COR-L47 (cell line): ENCODE results near the gene CTTNBP2NL.
"Not testable (repeated sequence)": the region's sequence is repeated elsewhere in the genome, so short reads cannot be mapped to it uniquely, and the experiment has no call there.

ENCODE experiments used
- DNase-seq: peaks from one replicate; lab custom pipeline; 2025; lab: John Stamatoyannopoulos, UW

CTTNBP2NL gene

DNA sequence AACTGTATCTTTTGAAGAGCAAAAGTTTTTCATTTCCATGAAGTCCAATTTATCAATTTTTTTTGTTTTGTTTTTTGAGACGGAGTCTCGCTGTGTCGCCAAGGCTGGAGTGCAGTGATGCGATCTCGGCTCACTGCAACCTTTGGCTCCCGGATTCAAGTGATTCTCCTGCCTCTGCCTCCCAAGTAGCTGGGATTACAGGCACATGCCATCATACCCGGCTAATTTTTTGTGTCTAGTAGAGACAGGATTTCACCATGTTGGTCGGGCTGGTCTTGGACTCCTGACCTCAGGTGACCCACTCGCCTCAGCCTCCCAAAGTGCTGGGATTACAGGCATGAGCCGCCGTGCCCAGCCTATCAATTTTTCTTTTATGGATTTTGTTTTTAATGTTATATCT is 27.7 kb downstream of the CTTNBP2NL start:
- DNase-seq, result not testable (repeated sequence)

DNA sequence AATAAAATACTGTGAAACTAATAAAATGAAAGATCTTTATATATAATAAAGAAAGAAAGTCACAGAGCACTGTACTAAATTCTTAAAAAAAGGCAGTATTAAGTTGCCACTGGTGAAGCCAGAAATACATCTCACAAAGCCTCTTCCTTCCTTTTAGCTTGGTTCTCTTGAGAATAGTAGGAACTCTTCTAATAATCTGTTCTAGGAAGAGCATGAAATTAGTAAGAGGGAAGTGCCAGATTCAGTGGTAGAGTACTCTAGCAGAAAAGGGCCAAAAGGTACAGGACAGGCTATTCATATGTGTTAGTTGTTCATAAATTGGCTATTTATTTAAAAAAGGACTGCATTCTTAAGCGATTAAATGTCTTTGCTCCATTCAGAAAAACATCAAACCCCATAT is 33.7 kb downstream of the CTTNBP2NL start:
- DNase-seq, result no peak

DNA sequence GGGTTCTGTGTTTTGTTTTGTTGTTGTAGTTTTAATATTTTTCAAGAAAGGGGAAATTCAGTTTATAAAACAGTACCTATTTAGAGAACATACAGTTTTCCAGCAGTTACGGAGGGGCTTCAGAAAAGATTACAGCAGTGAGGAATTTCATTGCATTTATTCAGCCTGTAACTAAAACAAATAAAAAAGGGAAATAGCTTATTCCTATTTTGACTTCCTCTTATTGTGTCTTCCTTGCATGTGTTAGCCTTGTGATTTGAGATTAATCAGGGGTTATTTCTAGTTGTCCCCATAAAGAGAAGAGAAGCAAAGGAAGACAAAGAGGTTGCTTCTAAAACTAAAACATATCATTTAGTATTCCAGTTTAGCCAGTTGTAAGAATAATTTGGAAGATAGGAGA is 35.0 kb downstream of the CTTNBP2NL start:
- DNase-seq, result no peak

DNA sequence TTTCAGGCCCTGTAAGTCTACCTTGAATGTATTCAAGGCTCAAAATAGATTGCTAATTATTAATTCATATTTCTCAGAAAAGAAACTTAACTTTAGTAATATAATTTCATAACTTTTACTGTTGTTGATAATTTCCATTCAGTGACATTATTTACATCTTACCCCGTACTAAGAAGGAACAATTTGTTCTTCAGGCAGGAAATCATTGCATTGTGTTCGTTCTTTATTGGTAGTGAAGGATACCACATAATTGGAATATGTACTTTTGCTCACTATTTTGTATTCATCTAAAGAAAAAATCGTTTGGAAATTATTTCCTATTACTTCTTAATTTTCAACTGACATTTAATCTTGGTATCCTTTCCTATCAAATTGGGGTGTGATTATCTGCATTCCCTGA is 39.4 kb downstream of the CTTNBP2NL start:
- no peak for DNase-seq

DNA sequence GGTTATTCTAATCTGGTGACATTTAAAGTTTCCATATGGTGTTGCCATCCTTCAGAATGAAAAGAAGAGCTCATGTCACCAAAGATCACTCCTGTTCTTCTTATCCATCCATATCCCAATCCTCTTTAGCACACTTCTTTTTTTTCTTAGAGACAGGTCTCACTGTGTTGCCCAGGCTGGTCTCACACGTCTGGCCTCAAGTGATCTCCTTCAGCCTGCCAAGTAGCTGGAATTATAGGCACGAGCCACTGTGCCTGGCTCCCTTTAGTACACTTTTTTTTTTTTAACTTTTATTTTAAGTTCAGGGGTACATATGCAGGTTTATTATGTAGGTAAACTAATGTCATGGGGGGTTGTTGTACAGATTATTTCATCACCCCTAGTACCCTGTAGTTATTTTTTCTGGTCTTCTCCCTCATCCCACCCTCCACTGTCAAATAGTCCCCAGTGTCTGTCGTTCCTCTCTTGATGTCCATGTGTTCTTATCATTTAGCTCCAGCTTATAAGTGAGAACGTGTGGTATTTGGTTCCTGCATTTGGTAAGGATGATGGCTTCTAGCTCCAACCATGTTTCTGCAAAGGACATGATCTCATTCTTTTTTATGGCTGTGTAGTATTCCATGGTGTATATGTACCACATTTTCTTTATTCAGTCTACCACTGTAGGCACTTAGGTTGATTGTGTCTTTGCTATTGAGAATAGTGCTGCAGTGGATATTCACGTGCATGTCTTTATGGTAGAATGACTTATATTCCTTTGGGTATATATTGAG is 40.6 kb downstream of the CTTNBP2NL start:
- no peak for DNase-seq

DNA sequence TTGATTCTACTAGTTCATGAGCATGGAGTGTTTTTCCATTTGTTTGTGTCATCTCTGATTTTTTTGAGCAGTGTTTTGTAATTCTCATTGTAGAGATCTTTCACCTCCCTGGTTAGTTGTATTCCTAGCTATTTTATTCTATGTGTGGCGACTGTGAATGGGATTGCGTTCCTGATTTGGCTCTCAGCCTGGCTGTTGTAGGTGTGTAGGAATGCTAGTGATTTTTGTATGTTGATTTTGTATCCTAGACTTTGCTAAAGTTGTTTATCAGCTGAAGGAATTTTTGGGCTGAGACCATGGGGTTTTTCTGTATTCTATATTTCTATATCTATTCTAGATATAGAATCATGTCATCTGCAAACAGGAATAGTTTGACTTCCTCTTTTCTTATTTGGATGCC is 42.1 kb downstream of the CTTNBP2NL start:
- not testable (repeated sequence) for DNase-seq

DNA sequence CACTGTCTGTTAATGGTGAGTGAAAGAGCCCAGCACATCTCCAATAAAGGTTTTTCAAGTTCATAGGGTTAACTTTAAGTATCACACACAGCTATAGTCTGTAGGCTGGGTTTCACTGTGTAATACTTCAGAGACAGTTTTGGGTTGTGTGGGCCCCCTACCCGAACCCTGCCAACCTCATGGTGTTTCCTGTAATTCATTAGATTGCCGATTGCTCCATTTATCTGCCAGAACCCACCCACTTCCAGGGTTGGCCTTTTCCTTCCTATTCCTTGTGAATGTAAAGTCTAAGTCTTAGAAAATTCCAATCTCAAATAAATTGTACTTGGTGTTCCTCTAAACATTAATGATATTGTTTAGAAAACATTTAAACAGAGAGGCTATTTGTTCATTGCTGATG is 43.6 kb downstream of the CTTNBP2NL start:
- no peak for DNase-seq

DNA sequence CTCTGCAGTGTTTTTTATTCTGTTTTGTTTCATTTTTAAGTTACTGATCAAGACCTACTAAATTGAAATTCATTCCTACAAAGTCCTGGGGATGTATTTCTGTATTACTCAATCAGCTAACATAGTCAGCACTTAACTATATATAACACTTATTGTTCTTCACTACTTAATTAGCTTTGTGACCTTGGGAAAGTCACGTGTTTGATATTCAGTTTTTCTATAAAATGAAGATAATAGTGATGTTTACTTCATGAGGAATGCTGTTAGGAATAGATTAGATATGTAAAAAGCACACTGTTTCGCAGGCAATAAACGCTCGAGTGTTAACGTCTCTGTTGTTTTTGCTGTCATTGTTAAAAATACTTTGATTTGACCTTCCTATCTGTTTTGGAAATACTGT is 44.6 kb downstream of the CTTNBP2NL start:
- no peak for DNase-seq

DNA sequence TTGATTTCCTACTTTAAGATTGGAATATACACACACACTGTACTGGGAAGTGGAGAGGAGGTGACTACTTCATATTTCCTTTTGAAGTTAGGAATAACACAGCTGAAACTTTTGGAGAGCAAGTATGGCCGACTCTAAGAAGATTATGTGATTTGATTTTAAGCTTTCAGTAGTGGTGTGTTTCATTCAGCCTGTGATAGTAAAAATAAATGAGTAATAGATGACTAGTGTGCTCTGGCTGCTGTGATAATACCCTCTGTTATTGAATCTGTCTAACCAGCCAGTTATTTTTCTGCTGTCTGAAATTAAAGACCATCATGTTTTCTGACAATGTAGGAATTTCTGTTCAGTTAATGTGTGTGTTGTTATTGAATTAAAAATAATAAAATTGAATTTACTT is 48.3 kb downstream of the CTTNBP2NL start:
- no peak for DNase-seq

DNA sequence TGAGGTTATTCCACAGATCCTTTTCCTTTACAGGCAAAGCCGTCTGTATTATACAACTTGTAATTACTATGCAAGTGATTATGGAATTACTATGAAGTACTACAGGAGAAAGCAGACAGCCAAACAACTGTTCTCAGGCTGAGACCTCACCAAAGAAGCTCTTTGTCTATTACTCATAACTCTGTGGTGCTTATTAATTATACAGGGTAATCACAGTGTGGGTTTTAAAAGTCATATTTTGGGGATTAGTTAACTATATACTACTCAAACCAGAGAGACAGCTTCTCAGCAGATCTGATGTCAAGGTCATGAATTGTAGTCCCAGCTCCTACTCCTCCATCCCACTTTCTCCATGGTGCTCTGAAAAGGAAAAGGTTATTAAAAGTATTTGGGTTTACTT is 49.6 kb downstream of the CTTNBP2NL start:
- DNase-seq, result no peak

DNA sequence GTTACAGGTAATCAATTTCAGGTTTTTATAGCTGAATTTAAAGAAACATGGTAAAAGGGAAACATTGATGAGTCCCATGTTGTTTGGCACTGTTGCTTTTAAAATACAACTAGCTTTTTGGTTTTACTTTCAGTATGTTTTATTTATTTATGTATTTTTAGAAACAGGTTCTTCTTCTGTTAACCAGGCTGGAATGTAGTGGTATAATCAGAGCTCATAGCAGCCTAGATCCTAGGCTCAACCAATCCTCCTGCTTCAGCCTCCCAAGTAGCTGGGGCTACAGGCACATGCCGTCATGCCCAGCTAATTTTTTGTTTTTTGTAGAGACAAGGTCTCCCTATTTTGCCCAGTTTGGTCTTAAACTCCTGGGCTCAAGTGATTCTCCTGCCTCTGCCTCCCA is 50.4 kb downstream of the CTTNBP2NL start:
- DNase-seq, result no peak

DNA sequence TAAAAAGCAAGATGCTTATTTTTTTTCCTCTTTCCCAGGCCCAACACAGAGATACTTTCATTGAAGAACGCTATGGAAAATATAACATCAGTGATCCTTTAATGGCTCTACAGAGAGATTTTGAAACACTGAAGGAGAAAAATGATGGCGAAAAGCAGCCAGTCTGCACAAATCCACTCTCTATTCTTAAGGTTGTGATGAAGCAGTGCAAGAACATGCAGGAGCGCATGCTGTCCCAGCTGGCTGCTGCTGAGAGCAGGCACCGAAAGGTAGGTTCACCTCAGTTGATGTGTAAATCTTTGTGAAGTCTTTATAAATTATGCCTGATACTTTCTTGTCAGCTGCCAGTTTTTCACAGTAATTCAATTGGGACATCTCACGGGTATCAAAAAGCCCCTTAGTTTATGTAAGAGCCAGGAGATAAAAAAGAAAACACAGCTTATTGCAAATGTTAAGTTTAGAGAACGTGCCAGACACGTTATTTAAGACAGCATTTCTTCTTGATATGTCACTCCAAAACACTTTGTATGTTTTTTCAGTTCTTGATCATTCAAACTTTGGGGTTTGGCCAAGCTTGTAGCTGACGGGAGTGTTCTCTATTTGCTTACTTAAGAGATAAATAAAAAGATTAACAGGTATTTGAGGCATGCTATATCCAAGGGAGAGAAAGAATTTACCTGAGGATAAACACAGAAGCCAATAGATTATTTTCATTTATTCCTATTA is 53.1 kb downstream of the CTTNBP2NL start:
- DNase-seq, result no peak

DNA sequence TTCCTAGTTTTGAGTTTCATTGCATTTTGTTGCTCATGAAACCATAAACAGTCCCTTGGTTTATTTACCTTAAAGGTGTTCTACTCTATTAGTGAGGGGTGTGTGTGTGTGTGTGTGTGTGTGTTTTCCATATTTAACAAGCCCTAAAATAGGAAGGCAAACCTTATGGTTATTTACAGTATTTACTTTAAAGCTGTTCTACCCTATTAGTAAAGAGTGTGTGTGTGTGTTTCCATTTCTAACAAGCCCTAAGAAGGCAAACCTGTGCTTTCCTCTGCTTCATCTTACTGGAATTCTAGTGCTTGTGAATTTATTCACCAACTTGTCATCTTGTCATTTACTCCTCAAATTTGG is 53.6 kb downstream of the CTTNBP2NL start:
- no peak for DNase-seq

DNA sequence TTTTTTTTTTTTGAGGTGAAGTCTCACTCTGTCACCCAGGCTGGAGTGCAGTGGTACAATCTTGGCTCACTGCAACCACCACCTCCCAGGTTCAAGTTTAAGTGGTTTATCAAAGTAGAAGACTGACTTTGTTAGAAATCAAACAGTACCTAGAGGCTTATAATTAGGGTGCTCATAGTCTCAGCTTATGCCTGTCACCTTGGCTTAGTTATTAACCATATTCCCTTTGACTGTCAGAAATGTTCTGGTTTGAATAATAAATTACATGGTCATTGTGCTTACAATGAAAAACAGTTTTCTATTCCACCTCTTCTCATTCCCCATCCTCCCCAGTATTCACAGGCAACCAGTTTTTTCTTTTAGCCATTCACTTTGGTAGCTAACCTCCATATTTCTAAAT is 54.8 kb downstream of the CTTNBP2NL start:
- no peak for DNase-seq

DNA sequence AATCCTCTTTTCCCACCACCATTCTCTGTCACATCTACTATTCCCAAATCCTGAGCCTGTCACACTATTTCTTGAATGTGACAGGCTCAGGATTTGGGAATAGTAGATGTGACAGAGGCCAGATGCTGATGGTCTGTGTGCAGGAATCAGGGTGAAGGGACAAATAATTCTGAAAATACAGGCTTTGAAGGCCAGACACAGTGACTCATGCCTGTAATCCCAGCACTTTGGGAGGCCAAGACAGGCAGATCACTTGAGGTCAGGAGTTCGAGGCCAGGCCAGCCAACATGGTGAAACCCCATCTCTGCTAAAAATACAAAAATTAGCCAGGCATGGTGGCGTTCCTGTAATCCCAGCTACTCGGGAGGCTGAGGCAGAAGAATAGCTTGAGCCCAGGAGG is 55.3 kb downstream of the CTTNBP2NL start:
- DNase-seq, result not testable (repeated sequence)

DNA sequence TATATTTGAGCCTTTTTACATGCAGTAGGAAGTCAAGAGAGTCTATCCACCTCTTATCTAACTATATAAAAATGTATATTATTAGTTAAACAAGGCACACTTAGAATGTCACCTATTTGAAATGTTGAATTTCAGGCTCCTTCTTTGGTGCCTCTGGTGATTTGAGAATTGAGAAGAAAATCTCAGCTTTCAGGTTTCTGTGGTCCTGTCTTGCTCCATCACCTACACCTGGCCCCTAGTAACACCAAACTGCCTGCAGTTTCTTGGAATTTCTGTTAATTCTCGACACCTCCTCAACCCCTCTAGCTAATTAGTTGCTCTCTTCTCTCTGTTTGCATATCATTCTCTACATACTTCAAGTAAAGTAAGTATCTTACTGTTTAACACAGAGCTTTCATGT is 57.9 kb downstream of the CTTNBP2NL start:
- DNase-seq, result no peak

DNA sequence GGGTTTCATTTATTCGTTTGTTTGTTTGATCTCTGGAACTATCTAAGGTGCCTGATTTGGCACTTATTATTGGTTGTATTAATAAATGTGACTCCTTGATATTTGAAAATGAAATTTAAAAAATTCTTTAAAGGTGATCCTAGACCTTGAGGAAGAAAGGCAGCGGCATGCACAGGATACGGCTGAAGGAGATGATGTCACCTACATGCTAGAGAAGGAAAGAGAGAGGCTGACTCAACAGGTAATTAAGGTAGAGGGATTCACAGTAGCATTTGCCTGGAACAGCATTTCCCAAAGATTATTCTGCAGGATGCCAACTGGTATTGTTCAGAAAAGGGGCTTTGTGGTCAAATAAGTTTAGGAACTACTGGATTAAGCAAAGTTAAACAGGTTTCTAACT is 58.3 kb downstream of the CTTNBP2NL start:
- DNase-seq, result no peak

DNA sequence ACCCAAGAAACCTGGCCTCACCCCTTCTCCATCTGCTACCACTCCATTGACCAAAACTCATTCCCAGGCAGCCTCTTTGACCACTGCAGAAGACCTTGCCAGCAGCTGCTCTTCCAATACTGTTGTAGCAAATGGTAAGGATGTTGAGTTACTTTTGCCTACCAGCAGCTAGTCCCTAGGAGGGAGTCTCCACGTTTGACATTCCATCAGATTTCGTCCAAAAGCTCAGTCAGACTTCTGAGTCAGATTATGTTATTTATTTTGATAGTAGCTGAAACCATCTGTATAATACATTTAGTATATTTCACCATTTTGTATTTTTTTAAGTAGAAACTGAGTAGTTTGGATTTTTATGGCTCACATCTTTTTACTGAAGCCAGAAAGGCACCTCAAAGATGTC is 61.2 kb downstream of the CTTNBP2NL start:
- DNase-seq, result no peak

DNA sequence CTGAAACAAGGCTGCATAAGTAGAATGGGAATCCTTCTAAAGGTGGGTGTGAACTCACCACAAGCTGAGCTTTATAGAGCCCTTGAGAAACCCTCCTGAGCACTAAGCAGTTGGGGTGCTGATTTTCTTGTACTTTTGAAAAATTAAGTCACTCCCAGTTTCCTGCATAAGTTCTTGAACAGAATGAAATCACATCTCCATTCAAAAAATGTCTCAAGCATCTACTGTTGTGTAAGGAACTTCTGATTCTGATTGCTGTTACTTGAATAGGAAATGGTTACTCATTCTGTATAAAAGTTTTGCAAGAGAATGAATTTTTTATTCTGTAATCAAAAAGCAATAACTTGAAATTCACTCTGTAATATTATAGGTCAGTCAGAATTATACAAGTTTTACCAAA is 61.9 kb downstream of the CTTNBP2NL start:
- no peak for DNase-seq

DNA sequence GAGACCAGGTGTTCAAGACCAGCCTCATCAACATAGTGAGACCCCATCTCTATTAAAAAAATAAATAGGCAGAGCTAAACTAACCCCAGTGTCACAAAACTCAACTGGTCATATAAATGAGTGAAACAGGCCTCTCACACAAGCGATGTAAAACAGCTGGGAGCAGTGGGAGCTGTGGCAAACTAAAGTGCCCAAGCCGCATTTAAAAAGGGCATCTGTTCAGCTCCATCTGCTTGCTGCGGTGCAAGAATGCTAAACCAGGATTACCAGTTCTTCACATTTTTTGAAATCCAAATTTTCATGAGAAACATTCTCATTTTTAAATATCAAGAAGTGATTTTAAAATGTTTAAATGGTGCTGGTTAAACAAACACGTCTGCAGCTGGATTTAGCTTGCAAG is 62.7 kb downstream of the CTTNBP2NL start:
- no peak for DNase-seq

DNA sequence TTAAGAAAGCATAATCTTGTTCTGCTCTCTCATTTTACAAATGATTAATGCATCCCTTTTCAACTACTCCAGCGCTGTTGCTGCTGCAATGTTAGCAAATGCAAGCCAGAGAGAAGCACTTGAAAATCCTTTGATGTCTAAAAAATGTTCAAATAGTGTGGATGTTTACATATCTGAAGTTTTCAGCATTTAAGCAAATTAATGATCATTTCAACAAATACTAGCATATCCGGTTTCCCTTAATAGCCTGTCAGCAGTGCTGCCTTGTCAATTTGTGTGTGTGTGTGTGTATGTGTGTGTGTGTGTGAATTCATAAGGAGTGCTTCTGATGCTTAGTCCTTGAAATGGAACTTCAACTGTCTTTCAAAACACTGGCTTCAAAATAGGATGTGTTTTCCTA is 64.6 kb downstream of the CTTNBP2NL start:
- no peak for DNase-seq

DNA sequence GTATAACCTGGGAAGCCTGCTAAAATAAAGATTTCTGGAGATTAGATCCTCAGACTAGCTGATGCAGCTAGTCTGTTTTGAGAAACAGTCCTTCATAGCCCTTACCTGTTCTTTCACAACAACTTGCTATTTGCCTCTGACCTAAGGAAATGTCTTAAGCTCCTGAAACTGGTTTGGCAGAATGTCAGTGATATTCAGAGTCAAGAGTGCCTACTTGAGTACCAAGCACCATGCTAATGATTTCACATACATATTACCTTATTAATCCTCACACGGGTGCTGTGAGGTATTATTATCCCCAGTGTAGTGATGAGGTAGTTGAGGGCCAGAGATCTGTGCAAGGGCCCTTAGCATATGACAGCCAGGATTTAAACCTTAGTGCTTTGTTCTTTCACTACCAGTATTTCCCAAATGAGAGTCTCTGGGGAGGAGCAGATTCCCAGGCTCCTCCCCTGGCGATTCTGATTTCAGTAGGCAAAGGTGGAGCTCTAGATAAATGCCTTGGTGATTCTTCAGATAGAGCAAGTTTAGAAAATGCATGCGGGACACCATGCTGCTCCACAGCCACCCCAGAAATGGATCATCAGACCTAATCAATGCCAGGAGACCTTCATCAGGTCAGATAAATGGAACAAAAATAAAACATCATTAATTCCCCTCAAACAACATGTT is 65.3 kb downstream of the CTTNBP2NL start:
- no peak for DNase-seq

DNA sequence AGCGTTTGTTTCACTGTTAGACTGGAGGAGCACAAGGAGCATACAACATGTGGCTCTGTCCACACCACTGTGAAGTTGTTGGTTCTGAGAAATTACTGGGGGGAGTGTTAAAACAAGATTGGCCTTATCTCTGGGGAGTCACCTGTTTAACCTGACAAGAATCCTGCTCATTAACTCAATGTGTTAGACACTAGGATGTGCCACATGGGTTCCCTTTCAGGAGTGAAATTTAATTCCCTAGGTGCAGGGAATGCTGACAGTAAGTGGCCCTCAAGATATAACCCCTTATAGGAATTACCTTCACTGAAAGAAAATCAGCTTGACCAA is 66.9 kb downstream of the CTTNBP2NL start:
- no peak for DNase-seq
